Neuronal stem cell (in vitro differentiated cells): ENCODE data around the gene ZNF385B.
A peak's percentile ranks its signal among the peaks of the same experiment; 100 is the strongest.

Experiments used
- DNase-seq: peaks from one replicate; pipeline ENCODE4 v3.0.0-alpha.2; 2013; ENCODE audit warnings: low spot score
- H2AFZ ChIP-seq: one replicate; pipeline ENCODE4 v1.6.1; 2013; ENCODE audit warnings: mild to moderate bottlenecking, low read length, inconsistent platforms
- H2AK5ac ChIP-seq: 2 replicates; pipeline ENCODE4 v1.6.1; 2013; ENCODE audit warnings: low read depth, mild to moderate bottlenecking, inconsistent platforms, low read length, moderate library complexity, mixed read lengths
- H2BK120ac ChIP-seq: 2 replicates; pipeline ENCODE4 v1.6.1; 2013; ENCODE audit warnings: low read depth, mild to moderate bottlenecking, inconsistent platforms, low read length, moderate library complexity, mixed read lengths
- H2BK12ac ChIP-seq: one replicate; pipeline ENCODE4 v1.6.1; 2013; ENCODE audit warnings: low read length, inconsistent platforms
- H2BK15ac ChIP-seq: 2 replicates; pipeline ENCODE4 v1.6.1; 2013; ENCODE audit warnings: mild to moderate bottlenecking, low read length, inconsistent platforms, mixed read lengths
- H2BK5ac ChIP-seq: one replicate; pipeline ENCODE4 v1.6.1; 2013; ENCODE audit warnings: inconsistent platforms, mild to moderate bottlenecking, low read length, moderate library complexity
- H3K14ac ChIP-seq: one replicate; pipeline ENCODE4 v1.6.1; 2013; ENCODE audit warnings: low read length, inconsistent platforms
- H3K18ac ChIP-seq: 2 replicates; pipeline ENCODE4 v1.6.1; 2013; ENCODE audit warnings: low read length, inconsistent platforms
- H3K23ac ChIP-seq: 2 replicates; pipeline ENCODE4 v1.6.1; 2013; ENCODE audit warnings: low read depth, mild to moderate bottlenecking, mixed read lengths, low read length, inconsistent platforms; ENCODE audit not compliant: poor library complexity
- H3K27ac ChIP-seq: replicated peaks from 3 replicates; pipeline ENCODE4 v1.5.1; 2013; ENCODE audit warnings: low read length, inconsistent platforms
- H3K27me3 ChIP-seq, 3 experiments: 2 replicates each; pipeline ENCODE4 v1.6.1; 2013; ENCODE audit warnings: low read length in 3 of 3, mild to moderate bottlenecking in 2 of 3, inconsistent platforms in 1 of 3, low read depth in 1 of 3, mixed read lengths in 1 of 3, moderate library complexity in 1 of 3; ENCODE audit not compliant: control insufficient read depth in 3 of 3, insufficient read depth in 3 of 3
- H3K36me3 ChIP-seq, 2 donors: replicated peaks in 1 of 2; 2 replicates each; pipeline ENCODE4 v1.6.1; 2013; ENCODE audit warnings: low read length in 2 of 2; ENCODE audit not compliant: control insufficient read depth in 2 of 2, insufficient read depth in 2 of 2
- H3K4ac ChIP-seq: 2 replicates; pipeline ENCODE4 v1.6.1; 2013; ENCODE audit warnings: inconsistent platforms, mild to moderate bottlenecking, low read length, moderate library complexity
- H3K4me1 ChIP-seq, 2 donors: 1 replicate in 1 of 2; 2 replicates in 1 of 2; pipeline ENCODE4 v1.6.1; 2013; ENCODE audit warnings: low read length in 2 of 2, low read depth in 1 of 2; ENCODE audit not compliant: control insufficient read depth in 2 of 2, insufficient read depth in 1 of 2
- H3K4me2 ChIP-seq: one replicate; pipeline ENCODE4 v1.6.1; 2013; ENCODE audit warnings: mild to moderate bottlenecking, low read length, inconsistent platforms; ENCODE audit not compliant: insufficient read depth, poor library complexity, severe bottlenecking
- H3K4me3 ChIP-seq, 2 donors: 2 replicates each; pipeline ENCODE4 v1.5.1; 2013; ENCODE audit warnings: low read length in 2 of 2, mild to moderate bottlenecking in 2 of 2, inconsistent platforms in 1 of 2, moderate library complexity in 1 of 2
- H3K79me1 ChIP-seq: one replicate; pipeline ENCODE4 v1.6.1; 2013; ENCODE audit warnings: low read depth, mild to moderate bottlenecking, inconsistent platforms, low read length, moderate library complexity
- H3K9ac ChIP-seq: one replicate; pipeline ENCODE4 v1.6.1; 2013; ENCODE audit warnings: mild to moderate bottlenecking, low read depth, low read length, inconsistent platforms; ENCODE audit not compliant: poor library complexity
- H3K9me3 ChIP-seq, 2 donors: replicated peaks in 1 of 2; 2 replicates each; pipeline versions ENCODE3 to v1.6.1; 2013; ENCODE audit warnings: low read length in 2 of 2, mild to moderate bottlenecking in 2 of 2, inconsistent platforms in 1 of 2, low read depth in 1 of 2, mixed read lengths in 1 of 2, moderate library complexity in 1 of 2; ENCODE audit not compliant: control insufficient read depth in 2 of 2, insufficient read depth in 1 of 2
- H4K8ac ChIP-seq: one replicate; pipeline ENCODE4 v1.6.1; 2013; ENCODE audit warnings: low read depth, mild to moderate bottlenecking, inconsistent platforms, low read length, moderate library complexity
- H4K91ac ChIP-seq: one replicate; pipeline ENCODE4 v1.6.1; 2013; ENCODE audit warnings: low read length, low read depth, mild to moderate bottlenecking, inconsistent platforms; ENCODE audit not compliant: poor library complexity
- WGBS, 2 donors: extraction: QIAGEN DNeasy Blood & Tissue Kit; methylation state at CpG; one replicate each; pipeline ENCODE4 v1.1.7; 2013; ENCODE audit warnings: missing lambda C conversion rate in 2 of 2, mixed read lengths in 1 of 2; ENCODE audit not compliant: insufficient read length in 2 of 2, insufficient replicate concordance in 1 of 2; ENCODE audit errors: extremely low coverage in 2 of 2; 5-methylcytosine and 5-hydroxymethylcytosine counted together

The ZNF385B gene

DNA sequence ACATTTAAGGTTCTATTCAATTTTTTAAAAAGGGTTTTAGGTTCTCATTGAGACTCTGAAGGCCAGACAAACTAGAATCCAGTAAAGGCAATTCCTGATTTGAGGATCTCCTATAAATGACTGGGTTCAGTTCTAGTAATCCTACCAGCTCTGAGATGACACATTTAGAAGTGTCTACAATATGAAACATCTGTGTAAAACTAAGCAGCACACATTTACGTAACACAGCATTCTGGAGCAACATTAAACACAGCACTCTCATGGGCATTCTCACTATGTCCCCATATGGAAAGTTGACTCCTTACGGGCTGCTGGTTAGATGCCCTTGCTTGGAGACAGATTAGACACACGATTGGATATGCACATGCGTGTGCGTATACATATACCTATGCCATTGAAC lies 114.4 kb downstream of the ZNF385B start:
- H3K79me1 ChIP-seq = no peaks in the 10 kb centered on the region
- no peak overlapping the region for H3K9ac ChIP-seq
- no peak overlapping the region for H2BK12ac ChIP-seq
- no peaks in the 10 kb centered on the region for H3K36me3 ChIP-seq
- peaks cover 0 to 1% of the 10 kb centered on the region in 2 donors for H3K4me1 ChIP-seq
- no peak overlapping the region for H2BK15ac ChIP-seq
- H3K4me2 ChIP-seq = no peak overlapping the region
- no CpG with 5 or more reads among the region's 5 CpGs for WGBS, 2 donors
- H2BK5ac ChIP-seq = no peak overlapping the region
- no peak overlapping the region for H4K91ac ChIP-seq
- H3K18ac ChIP-seq = no peak overlapping the region
- no peak for DNase-seq
- no peaks in the 10 kb centered on the region for H3K27me3 ChIP-seq
- no peak overlapping the region for H2AFZ ChIP-seq
- no peak overlapping the region for H4K8ac ChIP-seq
- H3K14ac ChIP-seq = no peak overlapping the region
- H2BK120ac ChIP-seq = no peak overlapping the region
- no peak overlapping the region for H3K4me3 ChIP-seq
- H3K23ac ChIP-seq = no peak overlapping the region
- H3K9me3 ChIP-seq = no peaks in the 10 kb centered on the region
- H3K27ac ChIP-seq = no peak overlapping the region
- no peak overlapping the region for H3K4ac ChIP-seq
- H2AK5ac ChIP-seq = no peak overlapping the region

DNA sequence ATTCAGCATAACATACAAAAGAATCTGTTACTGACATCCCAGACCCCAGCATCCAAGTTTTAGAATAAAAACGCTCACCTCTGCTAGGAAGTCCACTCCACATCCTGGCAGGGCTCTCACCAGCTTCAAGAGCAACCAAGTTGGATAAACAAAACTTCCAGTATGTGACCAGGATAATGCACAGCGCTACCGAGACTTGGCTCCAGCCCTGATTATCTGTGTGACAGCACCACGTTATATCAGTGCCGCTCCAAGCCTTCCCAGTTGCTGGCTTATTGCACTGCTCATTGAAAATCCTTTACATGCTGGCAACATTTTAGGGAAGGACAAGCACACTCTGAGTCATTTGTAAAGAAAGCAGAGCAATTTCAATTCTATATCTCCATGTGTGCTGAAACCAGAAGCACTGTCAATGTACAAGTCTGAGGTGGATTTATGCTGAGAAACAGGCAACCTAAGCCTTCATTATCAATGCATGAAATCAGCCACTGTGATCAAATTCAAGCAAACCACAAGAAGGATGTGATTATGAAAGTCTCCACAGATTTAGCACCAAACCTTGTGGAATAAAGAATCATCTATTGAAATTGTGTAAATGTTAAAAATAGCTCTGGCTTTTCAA lies 115.7 kb downstream of the ZNF385B start:
- no CpG with 5 or more reads among the region's 5 CpGs for WGBS, 2 donors
- no peak overlapping the region for H3K23ac ChIP-seq

GRCh38 chr2:179744401-179744800 lies 117.0 kb downstream of the ZNF385B start:
- Histone ChIP-seq H2BK15ac (no peak overlapping the region), H3K9me3 (no peaks in the 10 kb centered on the region), H2AFZ (no peak overlapping the region), H2AK5ac (no peak overlapping the region), H2BK12ac (no peak overlapping the region), H3K4me2 (no peak overlapping the region), H3K4ac (no peak overlapping the region), H2BK120ac (no peak overlapping the region), H2BK5ac (no peak overlapping the region), H4K8ac (no peak overlapping the region), H3K27me3 (no peaks in the 10 kb centered on the region), H3K36me3 (no peaks in the 10 kb centered on the region), H3K18ac (no peak overlapping the region), H3K4me1 (peaks cover 0 to 1% of the 10 kb centered on the region in 2 donors), H3K14ac (no peak overlapping the region), H3K4me3 (no peak overlapping the region), H3K79me1 (no peaks in the 10 kb centered on the region), H3K27ac (no peak overlapping the region), H3K23ac (no peak overlapping the region), H4K91ac (no peak overlapping the region), H3K9ac (no peak overlapping the region)
- DNase-seq = no peak
- WGBS, 2 donors = no CpG with 5 or more reads among the region's 5 CpGs

More for the DNA sequence above, 115.7 kb downstream of the ZNF385B start:
- Histone ChIP-seq H4K8ac (no peak overlapping the region), H3K27ac (no peak overlapping the region), H2AK5ac (no peak overlapping the region), H3K36me3 (no peaks in the 10 kb centered on the region), H3K27me3 (no peaks in the 10 kb centered on the region), H2BK15ac (no peak overlapping the region), H3K4me1 (peaks cover 0 to 1% of the 10 kb centered on the region in 2 donors), H3K4me3 (no peak overlapping the region), H3K4ac (no peak overlapping the region), H3K4me2 (no peak overlapping the region), H3K79me1 (no peaks in the 10 kb centered on the region), H3K18ac (no peak overlapping the region), H2BK5ac (no peak overlapping the region), H3K14ac (no peak overlapping the region), H2BK120ac (no peak overlapping the region), H2BK12ac (no peak overlapping the region), H4K91ac (no peak overlapping the region), H3K9me3 (no peaks in the 10 kb centered on the region), H3K9ac (no peak overlapping the region), H2AFZ (peak overlapping the region; percentile 8)
- no peak for DNase-seq

DNA sequence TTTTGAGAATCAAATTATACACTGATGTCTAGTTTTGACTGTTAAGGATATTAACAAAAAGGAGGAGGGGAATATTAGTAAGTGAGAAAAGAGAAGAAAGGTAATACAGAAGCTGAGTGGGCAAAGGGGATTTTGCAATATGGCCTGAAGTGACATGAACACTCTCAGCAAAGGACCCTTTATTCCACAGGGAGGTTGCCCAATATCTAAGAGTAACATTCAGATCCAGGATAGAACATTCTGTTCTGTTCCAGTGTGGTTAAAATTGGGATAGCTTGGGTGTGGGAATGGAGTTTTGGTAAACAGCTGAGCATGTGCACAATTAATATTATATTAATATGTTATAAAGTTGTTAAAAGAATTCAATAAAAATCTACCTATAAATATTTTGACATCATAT lies 120.1 kb downstream of the ZNF385B start:
- Histone ChIP-seq H3K4me2 (no peak overlapping the region), H2AFZ (no peak overlapping the region), H3K36me3 (no peaks in the 10 kb centered on the region), H4K8ac (no peak overlapping the region), H3K14ac (no peak overlapping the region), H3K4ac (no peak overlapping the region), H3K9me3 (no peaks in the 10 kb centered on the region), H2BK12ac (no peak overlapping the region), H3K4me3 (no peak overlapping the region), H2BK5ac (no peak overlapping the region), H3K79me1 (no peaks in the 10 kb centered on the region), H2BK120ac (no peak overlapping the region), H3K27ac (no peak overlapping the region), H2AK5ac (no peak overlapping the region), H3K9ac (no peak overlapping the region), H3K27me3 (no peaks in the 10 kb centered on the region), H3K4me1 (peaks cover 0 to 1% of the 10 kb centered on the region in 2 donors), H3K18ac (no peak overlapping the region), H3K23ac (no peak overlapping the region), H4K91ac (no peak overlapping the region), H2BK15ac (no peak overlapping the region)
- DNase-seq = no peak
